T47D (cell line): ENCODE data around the gene LRRC36.

Experiments used
- DNase-seq, 2 experiments: peaks; one replicate each; pipeline versions ENCODE4 v3.0.0 to v3.0.0-alpha.2; 2011 to 2012; ENCODE audit warnings: low read depth in 1 of 2, low spot score in 1 of 2
- JUND ChIP-seq: IDR thresholded peaks from 2 replicates; pipeline ENCODE4 v1.6.1; 2012; ENCODE audit warnings: low read depth
- in situ Hi-C: cut with HindIII; loops from 2 replicates; pipeline ENCODE4 v1.10.0; 2016; ENCODE audit warnings: low sequenced_read_pairs, low pct_unique_long_range_greater_than_20kb

Gene LRRC36

DNA sequence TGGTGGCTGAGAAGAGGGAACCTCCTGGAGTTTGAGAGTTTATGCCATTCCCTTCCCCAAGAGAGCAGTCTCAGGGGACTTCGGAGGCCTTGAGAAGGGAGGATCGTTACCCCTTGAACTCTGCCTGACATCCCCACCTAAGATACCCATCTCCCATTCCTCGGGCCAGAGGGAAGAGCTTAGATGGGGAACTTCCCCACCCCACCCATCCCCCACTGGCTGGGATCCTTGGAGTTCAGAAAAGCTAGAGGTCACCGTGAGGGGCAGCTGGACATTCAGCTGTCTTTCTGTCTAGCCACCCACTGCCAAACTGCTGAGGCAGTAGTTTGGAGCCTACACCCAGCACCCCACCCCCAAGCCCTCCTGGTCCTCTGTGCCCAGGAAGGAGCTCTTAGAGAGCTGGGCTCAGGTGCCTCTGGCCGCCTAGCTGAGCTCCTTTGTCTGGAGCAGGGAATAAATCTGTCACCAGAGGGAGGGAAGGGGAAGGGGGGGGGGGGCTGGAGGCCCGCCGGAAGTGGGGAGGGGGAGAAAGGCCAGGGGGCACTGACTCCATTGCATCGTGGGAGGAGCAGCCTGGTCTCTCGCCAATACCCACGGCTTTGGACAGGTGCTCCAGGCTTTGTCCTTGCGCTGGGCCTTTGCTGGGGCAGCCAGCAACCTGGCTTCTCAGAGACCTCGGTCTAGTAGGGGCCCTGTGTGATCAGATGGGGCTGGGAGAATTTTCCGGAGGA is 105.3 kb downstream of the LRRC36 start:
- in situ Hi-C loops, result no loop called here
- TF ChIP-seq JUND, result no peak
- DNase-seq, result no peak

- in situ Hi-C loops, result no loop called here
- no peak for TF ChIP-seq JUND
These were observed 105.9 kb downstream of the LRRC36 start for GRCh38 chr16:67432506-67432890.

GRCh38 chr16:67433131-67433719 is 106.6 kb downstream of the LRRC36 start:
- in situ Hi-C loops, result no loop called here
- TF ChIP-seq JUND, result no peak
- DNase-seq, result no peak

More at GRCh38 chr16:67432506-67432890, 105.9 kb downstream of the LRRC36 start:
- no peak for DNase-seq
